ENCODE data around the gene PIGU. TPM values are rescaled to one million over a fixed set of nuclear protein-coding genes. Genes with fewer than 3 reads are reported as not detected.

The PIGU gene
- total and polyA plus RNA-seq, 2 of the 13 experiments (the other 11 are each of a cell fraction or from before 2014, with no cell fraction given), result 45.5 to 231 TPM

- TF ChIP-seq POLR2AphosphoS5 (IDR thresholded peaks at IDR 0.05; ENCODE audit: low read depth, low read length) (peak; percentile 98), ETV6 (CRISPR knock-in tag; conservative IDR thresholded peaks at IDR 0.05) (peak; percentile 86; the same call in 1 of the 2 replicates), MED1 (CRISPR knock-in tag; IDR thresholded peaks at IDR 0.05) (peak; percentile 82), HOXA3 (CRISPR knock-in tag; IDR thresholded peaks at IDR 0.05) (peak; percentile 99), REST (IDR thresholded peaks at IDR 0.05; ENCODE audit: borderline replicate concordance in 1 of 2, low read depth in 1 of 2, low read length in 2 of 2) (peak in 1 of 2 experiments; percentile 27; a peak in 1 of 4 replicates), ZBTB14 (CRISPR knock-in tag; IDR thresholded peaks at IDR 0.05) (peak; percentile 91), SALL2 (CRISPR knock-in tag; IDR thresholded peaks at IDR 0.05) (peak; percentile 96), ZNF772 (CRISPR knock-in tag; IDR thresholded peaks at IDR 0.05) (peak; percentile 95; the same call in 1 of the 2 replicates), ZNF660 (CRISPR knock-in tag; IDR thresholded peaks at IDR 0.05; ENCODE audit: borderline replicate concordance, low read depth) (no peak), ZNF549 (CRISPR knock-in tag; IDR thresholded peaks at IDR 0.05) (no peak), ZNF331 (CRISPR knock-in tag; IDR thresholded peaks at IDR 0.05) (peak; percentile 94), MXD1 (CRISPR knock-in tag; IDR thresholded peaks at IDR 0.05) (peak; percentile 87), NRL (CRISPR knock-in tag; IDR thresholded peaks at IDR 0.05; ENCODE audit: borderline replicate concordance) (peak; percentile 97), MYC (CRISPR knock-in tag; IDR thresholded peaks at IDR 0.05; ENCODE audit: borderline replicate concordance) (peak; percentile 99), IKZF5 (CRISPR knock-in tag; IDR thresholded peaks at IDR 0.05) (peak; percentile 91), CERS6 (CRISPR knock-in tag; IDR thresholded peaks at IDR 0.05) (0 out of 2 replicates have a peak, but pooled peaks have one; percentile 30), ZBTB25 (CRISPR knock-in tag; IDR thresholded peaks at IDR 0.05) (peak; percentile 78; the same call in 1 of the 2 replicates), PREB (CRISPR knock-in tag; IDR thresholded peaks at IDR 0.05) (no peak), ZNF468 (CRISPR knock-in tag; IDR thresholded peaks at IDR 0.05) (peak; percentile 24; the same call in 1 of the 2 replicates)
Measured at GRCh38 chr20:34676642-34677373, at the start of gene PIGU (continued).
